GM18498 (cell line): ENCODE results near the gene IRX6.

Experiments
- ATAC-seq: cut with Tn5 transposase; IDR thresholded peaks from one replicate; pipeline ENCODE4 v1.9.1; 2021; ENCODE audit warnings: mild to moderate bottlenecking, moderate library complexity; ENCODE audit not compliant: unreplicated experiment

The IRX6 gene

DNA sequence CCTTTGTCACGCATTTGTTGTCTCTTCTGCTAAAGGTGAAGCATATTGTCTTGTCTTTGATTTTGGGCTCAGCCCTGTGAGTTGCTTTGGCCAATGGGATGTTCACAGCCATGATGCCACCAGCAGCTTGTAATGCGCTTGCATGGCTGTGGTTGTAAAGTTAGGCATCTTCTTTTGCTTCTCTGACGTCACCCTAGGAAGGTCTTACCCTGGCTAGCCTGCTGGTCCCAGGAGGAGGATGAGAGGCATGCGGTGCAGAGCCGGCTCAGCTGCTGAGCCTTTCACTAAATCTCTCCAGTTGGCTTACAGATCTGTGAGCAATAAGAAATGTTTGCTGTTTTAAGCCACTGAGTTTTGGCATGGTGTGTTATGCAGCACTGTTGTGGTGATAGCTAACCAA, 40.8 kb downstream of the IRX6 start:
- ATAC-seq = no peak

DNA sequence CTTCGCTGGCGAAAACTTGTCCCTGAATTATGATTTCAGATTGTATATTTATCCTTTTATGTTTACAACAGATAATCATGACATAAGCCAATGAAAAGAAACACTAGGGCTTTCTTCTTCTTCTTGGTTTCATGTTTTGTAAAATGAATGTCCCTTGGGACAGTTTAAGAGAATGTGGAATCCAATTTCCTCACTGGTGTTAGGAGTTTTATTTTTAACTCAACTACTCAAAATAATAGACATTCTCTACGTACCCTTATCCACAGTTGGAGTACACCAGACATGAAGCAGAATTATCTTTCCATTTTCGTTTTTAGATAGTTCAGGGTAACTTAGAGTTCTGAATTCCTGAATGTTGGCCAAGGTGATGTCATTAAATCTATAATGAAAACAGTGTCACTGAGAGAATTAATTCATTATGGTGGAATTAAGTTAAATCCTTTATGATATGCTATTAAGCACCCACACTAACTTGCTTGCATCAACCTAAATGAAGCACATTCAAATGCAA, 43.4 kb downstream of the IRX6 start:
- no peak for ATAC-seq

DNA sequence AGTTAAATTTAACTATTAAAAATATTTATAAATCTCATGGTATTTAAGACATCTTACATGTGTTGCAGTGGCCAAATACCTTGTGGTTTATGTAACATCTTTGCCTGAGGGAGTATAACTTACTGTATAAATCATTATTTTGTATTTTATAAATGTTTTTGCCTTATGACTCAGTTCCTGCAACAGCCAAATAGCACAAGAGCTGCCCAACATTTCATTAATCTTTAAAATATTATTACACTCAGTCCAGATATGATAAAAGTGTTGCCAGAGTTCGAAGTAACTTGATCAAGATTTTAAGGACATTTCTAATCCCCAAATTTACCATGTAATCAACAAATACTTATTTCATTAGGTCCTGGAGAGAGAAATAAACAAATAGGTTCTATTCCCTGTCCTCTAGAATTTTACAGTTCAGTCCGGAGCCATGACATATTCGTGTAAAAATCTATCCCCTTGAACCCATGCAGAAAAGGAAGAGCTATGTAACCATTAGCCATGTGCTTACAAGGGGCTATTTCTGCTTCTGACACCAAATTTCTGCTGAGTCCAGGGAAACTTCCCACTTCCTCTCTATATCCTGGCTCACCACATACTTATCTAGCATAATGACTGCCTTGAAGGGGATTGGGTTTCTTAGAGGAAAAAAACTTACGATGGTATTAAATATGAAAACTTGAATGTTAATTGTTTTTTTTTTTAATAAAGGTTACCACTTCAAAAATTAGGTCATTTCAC, 44.0 kb downstream of the IRX6 start:
- no peak for ATAC-seq

DNA sequence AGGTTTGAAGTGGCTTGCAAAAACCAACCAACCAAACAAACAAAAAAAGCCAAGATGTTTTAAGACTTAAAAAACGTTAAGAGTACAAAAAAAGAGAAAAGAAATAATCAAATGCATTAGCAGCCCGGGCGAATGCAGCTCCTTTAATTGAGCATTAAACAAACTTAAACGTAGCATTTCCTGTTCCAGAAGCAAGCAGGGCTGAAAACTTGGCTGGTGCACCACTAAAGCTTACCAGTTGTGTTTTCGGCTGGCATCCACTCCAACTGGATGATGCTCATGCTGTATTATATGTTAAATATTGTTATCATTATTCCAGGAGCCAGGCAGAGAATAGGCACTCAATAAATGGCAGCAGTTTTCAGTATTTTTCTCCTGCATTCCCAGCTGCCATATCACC, 45.1 kb downstream of the IRX6 start:
- ATAC-seq = no peak

DNA sequence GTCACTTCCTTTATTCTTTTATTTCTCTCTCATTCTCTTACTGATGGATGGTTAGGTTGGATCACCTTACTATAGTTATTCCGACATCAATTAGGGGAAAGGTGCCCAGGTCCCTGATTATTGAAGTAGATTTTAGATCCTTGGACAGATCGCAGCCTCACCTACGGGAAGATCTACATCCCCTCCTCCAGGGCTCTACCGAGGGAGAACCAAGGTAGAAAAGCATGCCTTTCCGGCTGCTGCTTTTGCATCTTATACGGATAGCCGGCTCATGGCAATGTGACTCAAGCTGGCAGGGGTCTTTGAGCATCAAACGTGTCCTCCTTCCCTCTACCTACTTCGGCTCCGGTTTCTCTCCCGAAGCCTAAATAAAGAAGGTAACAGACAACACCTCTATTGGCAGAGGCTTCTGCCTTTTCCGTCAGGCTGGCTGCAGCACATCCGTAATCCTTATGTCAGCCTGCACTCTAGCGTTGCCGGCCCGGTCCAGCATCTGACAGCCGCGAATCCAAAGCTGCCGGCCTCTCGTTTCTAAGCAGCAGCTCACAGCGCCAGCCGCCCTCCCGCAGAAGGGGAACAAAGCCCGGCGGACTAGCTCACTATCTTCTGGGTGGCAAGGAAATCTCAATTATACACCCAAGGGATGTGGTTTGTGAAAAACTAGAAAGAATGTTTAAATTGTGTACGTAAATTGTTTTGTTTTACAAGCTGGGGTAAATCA, 46.9 kb downstream of the IRX6 start:
- ATAC-seq = no peak

DNA sequence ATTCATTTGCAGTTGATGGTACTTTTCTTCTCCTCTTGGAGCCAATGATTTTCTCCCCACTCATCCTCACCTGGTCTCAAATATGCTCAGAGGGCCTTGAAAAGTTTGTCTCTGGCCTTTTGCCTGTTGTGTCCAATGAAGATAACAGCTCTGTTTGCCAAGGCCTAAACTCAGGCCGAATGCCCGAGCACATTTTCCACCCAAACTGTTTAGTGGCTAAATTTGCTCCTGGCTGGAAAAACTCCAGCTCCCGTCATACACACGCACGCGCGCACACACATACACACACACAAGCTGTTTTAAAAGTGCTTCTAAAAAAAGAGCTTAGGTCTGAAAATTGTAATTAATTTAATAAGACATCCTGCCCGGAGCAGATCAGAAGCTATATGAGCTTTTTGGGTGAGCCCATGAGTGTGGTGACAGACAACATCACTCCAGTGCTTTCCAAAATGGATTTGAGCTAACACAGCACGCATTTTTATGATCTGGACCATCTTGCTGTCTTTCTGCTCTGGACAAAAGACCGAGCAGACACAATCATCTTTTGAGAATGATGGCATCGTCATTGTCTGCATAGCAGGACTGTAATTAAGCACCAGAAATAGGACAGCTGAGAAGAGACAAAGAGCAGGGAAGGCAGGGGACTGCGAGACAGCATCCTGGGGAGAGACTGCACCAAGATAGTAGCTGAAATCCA, 48.9 kb downstream of the IRX6 start:
- ATAC-seq = no peak

DNA sequence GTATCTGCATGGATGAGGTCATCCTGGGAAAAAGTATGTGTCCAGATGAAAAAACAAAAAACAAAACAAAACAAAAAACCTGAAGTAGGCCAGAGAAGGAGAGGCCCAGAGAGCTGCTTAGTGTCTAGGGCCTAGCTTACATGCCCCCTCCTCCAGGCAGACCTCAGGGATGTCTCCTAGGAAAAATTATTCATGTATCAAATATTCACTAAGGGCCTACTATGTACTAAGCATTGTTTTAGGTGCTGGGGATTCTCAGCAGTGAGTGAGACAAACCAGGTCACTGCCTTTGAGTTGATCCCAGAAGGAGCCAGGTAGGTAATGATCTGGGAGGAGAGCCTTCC, 49.5 kb downstream of the IRX6 start:
- no peak for ATAC-seq

DNA sequence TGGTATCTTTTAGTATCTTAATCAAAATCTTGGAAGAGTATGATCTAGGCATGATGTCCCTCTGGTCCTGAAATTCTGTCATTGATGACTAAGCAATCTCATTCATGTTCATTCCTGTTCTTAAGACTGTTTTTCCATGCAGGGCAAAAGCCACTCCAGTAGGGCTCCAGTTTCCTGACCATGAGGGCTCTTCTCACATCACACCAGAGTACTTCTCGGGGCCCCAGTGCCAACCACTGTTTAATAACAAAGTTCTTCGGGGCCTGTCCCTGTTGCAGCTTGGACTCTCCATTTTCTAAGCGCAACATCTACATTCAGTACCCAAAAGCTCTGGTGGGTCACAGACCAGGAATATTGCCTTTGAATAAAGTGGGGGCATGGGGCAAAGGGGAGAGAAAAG, 52.0 kb downstream of the IRX6 start:
- ATAC-seq = no peak

DNA sequence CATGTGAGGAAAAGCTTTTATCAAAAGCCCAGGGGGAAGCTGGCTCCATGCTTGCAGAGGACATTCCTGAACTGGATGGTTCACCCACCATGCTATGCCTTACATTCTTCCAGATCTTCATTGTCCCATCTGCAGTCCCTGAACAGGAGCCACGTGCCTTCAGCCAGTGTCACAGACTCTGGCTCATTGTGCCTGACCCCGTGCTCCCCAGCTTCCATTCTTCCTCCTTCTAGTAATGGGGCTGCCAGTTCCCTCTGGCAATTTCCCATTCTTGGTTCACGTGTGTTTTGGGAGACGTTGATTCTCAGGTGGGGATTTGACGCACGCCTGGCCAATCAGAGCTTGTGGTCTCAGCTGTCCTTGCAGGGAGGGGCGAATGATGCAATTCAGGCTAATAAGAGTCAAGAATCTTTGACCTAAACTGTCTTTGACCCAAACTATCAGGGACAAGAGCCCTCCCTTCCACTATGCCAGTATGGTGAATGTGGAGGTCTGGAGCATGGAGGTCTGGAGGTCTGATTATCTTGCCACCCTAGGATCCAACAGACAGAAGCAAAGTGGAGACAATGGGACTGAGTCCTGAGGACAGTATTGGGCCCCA, 52.7 kb downstream of the IRX6 start:
- no peak for ATAC-seq

DNA sequence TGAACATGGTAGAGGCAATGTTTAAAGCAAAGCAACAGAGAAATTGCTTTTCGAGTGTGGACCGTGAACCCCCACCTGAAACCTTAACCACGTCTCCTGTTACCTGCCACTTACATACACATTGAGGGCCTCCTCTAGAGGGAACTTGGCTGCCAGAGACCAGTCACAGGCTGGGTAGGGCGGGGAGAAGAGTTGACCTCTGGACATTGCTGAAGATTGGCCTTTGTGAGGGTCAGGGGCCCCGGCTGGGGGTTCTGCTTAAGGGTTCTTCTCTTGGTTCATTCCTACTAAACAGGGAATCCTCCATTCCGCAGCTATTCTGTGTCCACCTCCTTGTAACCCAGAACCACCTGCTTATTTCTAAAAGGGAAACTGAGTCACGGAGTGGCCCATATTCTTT, 53.8 kb downstream of the IRX6 start:
- no peak for ATAC-seq

DNA sequence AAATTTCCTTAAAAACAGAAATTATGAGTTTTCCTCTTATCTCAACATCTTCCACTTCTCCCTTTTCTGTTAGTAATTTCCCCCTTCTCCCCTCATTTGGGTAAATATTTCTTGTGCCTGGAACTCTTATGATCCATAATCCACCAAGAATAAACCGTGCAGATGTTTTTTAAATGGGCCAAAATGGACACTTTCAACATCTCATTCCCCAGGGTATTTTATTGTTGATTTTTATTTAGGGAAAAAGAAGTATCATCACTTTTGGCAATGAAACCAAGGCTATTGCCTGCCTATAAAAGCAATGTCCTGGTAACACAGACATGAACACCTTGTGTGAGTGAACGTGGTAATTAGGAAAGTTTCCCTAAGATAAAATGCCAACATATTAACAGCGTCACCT, 54.6 kb downstream of the IRX6 start:
- no peak for ATAC-seq

DNA sequence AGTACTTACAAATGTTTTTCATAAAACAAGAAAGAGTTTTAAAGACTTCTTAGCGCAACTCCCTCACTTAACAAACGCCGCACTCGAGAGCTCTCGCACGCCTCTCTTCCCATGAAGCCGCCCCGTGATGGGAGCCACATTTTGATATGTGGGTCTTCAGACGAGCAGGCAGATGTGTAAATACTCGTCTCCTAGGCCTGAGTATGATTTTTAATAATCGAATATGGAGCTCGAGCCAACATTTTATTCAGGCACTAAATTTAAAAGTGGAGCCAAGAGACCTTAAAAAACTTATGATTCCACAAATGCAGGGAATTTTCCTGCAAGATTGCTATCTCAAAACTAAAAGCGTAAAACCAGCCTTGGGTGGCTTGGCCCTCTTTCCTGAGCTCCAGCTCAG, 55.4 kb downstream of the IRX6 start:
- no peak for ATAC-seq

DNA sequence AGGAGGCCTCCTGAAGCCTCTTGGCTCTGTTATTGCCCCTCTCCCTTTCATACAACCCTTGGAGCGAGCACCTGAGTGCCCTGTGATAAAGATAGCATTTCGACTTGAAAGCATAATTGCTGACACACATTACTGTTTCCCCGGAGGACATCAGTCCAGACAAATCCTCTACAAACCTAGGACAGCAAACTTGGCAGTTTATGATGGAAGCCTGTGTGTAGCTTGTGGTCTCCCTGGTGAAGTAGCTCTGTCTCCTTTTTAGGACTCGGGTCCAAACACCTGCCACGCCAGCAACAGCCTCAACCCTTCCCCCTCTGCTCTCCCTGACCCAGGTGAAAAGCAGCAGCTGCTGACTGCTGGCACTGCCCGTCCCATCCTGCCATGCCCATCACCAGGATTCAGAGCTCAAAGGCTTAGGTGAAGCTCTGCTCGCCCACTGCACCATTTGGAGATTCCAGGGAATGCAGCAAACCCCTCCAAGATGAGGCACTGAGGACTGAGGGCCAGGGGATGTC, 55.9 kb downstream of the IRX6 start:
- no peak for ATAC-seq
